MCF 10A (cell line): Measurements from ENCODE around the gene DGCR8. TPM values are rescaled to one million over a fixed set of nuclear protein-coding genes. Genes with fewer than 3 reads are reported as not detected.

Experiments
- BruUV-seq: library from RNA; stranded (reverse); fragments of 400-500 nt; replicated peaks from 2 replicates; lab custom pipeline; 2021; lab: Mats Ljungman, UMichigan
- CTCF ChIA-PET: fragments of 300-600 bp; sonication (Branson Sonifier 250); formaldehyde crosslinking; extraction: SDS; loops from one replicate; lab custom pipeline; 2021; ENCODE audit warnings: antibody characterized with exemption, inconsistent platforms; lab: Yijun Ruan, JAX
- POLR2A ChIA-PET: fragments of 300-600, 350-650 bp; sonication (Branson Sonifier 250); formaldehyde crosslinking; extraction: SDS; loops from one replicate; lab custom pipeline; 2020; ENCODE audit warnings: antibody characterized with exemption, inconsistent platforms; lab: Yijun Ruan, JAX
- DNase-seq: peaks from one replicate; pipeline ENCODE4 v3.0.0-alpha.2; 2018; ENCODE audit not compliant: unreplicated experiment
- H3K27ac Mint-ChIP-seq: one replicate; pipeline ENCODE4 v1.8.0; 2022; ENCODE audit warnings: mild to moderate bottlenecking, low read depth, mixed read lengths; ENCODE audit not compliant: unreplicated experiment
- H3K27me3 Mint-ChIP-seq: one replicate; pipeline ENCODE4 v1.8.0; 2022; ENCODE audit warnings: mixed read lengths; ENCODE audit not compliant: insufficient read depth, unreplicated experiment
- H3K36me3 Mint-ChIP-seq: one replicate; pipeline ENCODE4 v1.8.0; 2022; ENCODE audit warnings: mild to moderate bottlenecking, moderate library complexity, mixed read lengths; ENCODE audit not compliant: insufficient read depth, unreplicated experiment
- H3K4me1 Mint-ChIP-seq: one replicate; pipeline ENCODE4 v1.8.0; 2022; ENCODE audit warnings: mixed read lengths; ENCODE audit not compliant: insufficient read depth, unreplicated experiment
- H3K4me3 Mint-ChIP-seq: one replicate; pipeline ENCODE4 v1.8.0; 2022; ENCODE audit warnings: mild to moderate bottlenecking, moderate library complexity, mixed read lengths; ENCODE audit not compliant: unreplicated experiment
- H3K9me3 Mint-ChIP-seq: one replicate; pipeline ENCODE4 v1.8.0; 2022; ENCODE audit warnings: mixed read lengths; ENCODE audit not compliant: unreplicated experiment
- intact Hi-C: fragments of 100-400 bp; cut with micrococcal nuclease; formaldehyde crosslinking; loops from 2 replicates; pipeline ENCODE4 v1.14.1; 2022
- total RNA-seq: library from RNA; stranded (reverse); gene quantifications from 2 replicates; pipeline ENCODE4 v1.2.3, GENCODE V29; 2022
- TF ChIP-seq, protein P1 (sequence below): fragments of 200-600 bp; IDR thresholded peaks from one replicate; pipeline ENCODE4 v1.8.0; 2022; ENCODE audit warnings: antibody characterized with exemption, mild to moderate bottlenecking; ENCODE audit not compliant: unreplicated experiment

DGCR8 gene
- total RNA-seq, 1 experiment from 2014 or later, result 40.8 TPM

DNA sequence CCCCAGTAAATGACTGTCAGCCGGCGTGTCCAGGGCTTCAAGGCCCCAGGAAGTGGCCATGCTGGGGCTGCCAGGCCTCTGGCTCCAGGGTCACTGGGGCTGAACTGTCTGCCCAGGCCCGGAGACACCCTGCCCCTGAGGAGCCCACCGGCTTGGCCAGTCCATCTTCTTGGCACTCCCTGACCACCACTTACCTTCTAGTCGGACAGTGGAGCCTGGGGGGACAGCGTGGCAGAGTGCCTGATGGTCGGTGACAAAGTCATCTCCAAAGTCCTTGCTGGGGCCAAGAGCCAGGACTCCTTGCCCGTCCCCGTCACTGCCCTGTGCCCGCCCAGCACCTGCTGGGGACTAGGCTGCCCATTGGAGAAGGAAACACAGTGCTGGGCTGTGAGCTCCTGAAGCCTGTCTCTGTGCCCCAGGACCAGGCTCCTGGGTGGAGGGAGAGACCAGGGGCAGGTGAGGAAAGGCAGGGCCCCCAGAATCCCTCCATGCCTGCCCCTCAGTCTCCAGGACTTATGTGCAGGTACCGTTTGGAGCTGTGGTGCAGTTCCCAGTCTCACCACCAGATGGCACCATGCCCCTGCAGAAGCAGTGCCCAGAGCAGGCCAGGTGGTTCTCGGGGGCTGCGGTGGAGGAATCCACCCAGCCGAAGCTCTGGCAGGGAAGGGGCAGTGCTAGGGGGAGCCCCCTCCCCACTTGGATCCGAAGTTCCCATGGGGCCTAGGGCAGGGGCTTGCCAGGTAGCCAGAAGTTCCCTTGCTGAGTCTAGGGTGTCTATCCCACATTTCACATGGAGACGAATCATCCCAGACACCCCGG, 76.8 kb downstream of the DGCR8 start:
- BruUV-seq, result no TSS peak
- intact Hi-C loops, result loop anchor here (1.0 to 2.0 kb wide), 4 partner anchors 82 to 300 kb away; partner anchors contain the start of gene RTN4R
- ChIA-PET POLR2A (no interaction called here), CTCF (interaction anchor here (0.6 to 6.0 kb wide), 19 partner anchors 10 to 367 kb away, joined by 3 to 51 read pairs (median 3); no protein-coding TSS in a partner anchor)
- H3K4me3 Mint-ChIP-seq, result no peak overlapping the region
- H3K9me3 Mint-ChIP-seq, result no peaks in the 10 kb centered on the region
- H3K4me1 Mint-ChIP-seq, result no peaks in the 10 kb centered on the region
- H3K27ac Mint-ChIP-seq, result no peak overlapping the region
- TF ChIP-seq, protein P1, sequence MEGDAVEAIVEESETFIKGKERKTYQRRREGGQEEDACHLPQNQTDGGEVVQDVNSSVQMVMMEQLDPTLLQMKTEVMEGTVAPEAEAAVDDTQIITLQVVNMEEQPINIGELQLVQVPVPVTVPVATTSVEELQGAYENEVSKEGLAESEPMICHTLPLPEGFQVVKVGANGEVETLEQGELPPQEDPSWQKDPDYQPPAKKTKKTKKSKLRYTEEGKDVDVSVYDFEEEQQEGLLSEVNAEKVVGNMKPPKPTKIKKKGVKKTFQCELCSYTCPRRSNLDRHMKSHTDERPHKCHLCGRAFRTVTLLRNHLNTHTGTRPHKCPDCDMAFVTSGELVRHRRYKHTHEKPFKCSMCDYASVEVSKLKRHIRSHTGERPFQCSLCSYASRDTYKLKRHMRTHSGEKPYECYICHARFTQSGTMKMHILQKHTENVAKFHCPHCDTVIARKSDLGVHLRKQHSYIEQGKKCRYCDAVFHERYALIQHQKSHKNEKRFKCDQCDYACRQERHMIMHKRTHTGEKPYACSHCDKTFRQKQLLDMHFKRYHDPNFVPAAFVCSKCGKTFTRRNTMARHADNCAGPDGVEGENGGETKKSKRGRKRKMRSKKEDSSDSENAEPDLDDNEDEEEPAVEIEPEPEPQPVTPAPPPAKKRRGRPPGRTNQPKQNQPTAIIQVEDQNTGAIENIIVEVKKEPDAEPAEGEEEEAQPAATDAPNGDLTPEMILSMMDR, result peak; percentile 99
- DNase-seq, result peak; percentile 66
- no peaks in the 10 kb centered on the region for H3K27me3 Mint-ChIP-seq
- H3K36me3 Mint-ChIP-seq, result no peaks in the 10 kb centered on the region

DNA sequence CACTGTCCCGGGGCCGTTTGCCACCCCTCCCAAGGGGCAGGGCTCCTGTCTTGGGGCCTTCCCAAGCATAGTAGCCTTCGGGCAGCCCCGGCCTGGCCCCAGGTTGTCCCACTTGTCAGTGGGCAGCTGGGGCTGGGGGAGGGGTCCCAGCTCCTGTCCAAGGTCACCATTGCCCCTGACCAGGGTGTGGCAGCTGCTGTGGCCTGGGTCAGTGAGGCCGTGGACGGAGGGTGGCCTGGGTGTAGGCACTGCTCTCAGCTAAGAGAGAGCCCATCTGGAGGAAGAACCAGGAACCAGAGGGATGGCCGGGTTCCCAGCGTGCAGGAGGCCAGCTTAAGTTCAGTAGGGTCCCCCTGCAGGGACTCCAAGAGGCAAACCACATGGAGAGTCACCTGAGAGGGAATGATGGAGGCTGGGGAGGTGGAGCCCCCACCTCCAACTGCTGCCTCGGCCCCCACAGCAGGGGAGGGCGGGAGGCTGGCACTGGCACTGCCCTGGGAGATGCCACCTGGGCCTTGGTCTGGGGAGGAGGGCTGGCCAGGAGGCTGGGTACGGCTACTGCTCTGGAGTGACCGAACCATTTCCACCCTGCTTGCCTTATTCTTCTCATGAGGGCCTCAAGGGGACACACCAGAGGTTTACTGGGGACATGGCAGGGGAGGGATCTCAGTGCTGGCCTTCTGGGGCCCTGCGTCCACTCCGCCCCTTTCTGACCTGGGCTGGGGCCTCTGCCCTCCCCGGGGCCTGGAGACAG, 77.6 kb downstream of the DGCR8 start:
- BruUV-seq, result no TSS peak
- TF ChIP-seq, protein P1, result no peak
- H3K4me3 Mint-ChIP-seq, result no peak overlapping the region
- no peak overlapping the region for H3K27ac Mint-ChIP-seq
- ChIA-PET POLR2A (no interaction called here), CTCF (interaction anchor here (0.6 to 6.0 kb wide), 17 partner anchors 9 to 367 kb away, joined by 3 to 51 read pairs (median 3); no protein-coding TSS in a partner anchor)
- no peaks in the 10 kb centered on the region for H3K9me3 Mint-ChIP-seq
- no peaks in the 10 kb centered on the region for H3K27me3 Mint-ChIP-seq
- intact Hi-C loops, result loop anchor here (1.0 to 2.0 kb wide), 4 partner anchors 81 to 299 kb away; partner anchors contain the start of gene RTN4R
- DNase-seq, result no peak
- no peaks in the 10 kb centered on the region for H3K4me1 Mint-ChIP-seq
- H3K36me3 Mint-ChIP-seq, result no peaks in the 10 kb centered on the region

DNA sequence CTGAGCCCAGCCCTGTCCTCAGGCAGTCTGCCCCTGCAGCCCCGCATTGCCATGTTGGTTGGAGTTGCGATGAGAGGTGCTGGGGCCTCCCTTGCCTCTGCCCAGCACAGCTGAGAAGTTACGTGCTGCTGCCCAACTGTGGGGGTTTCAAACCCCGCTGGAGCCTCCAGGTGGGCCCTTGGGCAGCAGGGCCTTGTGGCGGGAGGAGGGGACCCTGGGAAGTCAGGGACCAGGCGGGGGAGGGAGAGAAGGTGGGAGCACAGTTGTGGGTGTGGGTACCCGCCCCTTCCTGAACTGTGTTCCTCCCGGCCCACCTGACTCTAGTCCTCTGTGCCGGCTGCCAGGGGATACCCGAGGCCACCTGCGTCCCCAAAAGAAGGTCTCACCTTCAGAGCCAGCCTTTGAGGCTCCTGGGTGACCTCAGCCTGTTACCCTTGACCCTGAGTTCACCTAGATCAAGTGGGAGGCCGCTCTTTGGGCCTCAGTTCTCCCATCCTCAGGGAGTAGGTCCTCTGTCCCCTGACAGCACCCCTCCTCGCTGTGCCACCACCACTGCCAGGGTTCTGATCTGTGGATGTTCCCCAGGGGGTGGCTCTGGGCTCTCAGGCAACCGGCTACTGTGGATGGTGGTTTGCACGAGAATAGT, 78.5 kb downstream of the DGCR8 start:
- no TSS peak for BruUV-seq
- Mint-ChIP-seq H3K4me1 (no peaks in the 10 kb centered on the region), H3K9me3 (no peaks in the 10 kb centered on the region), H3K27ac (no peak overlapping the region), H3K4me3 (no peak overlapping the region), H3K36me3 (no peaks in the 10 kb centered on the region), H3K27me3 (no peaks in the 10 kb centered on the region)
- ChIA-PET CTCF (interaction anchor here (1.3 to 6.0 kb wide), 3 partner anchors 126 to 128 kb away, joined by 3 to 51 read pairs (median 8); no protein-coding TSS in a partner anchor), POLR2A (no interaction called here)
- DNase-seq, result no peak
- intact Hi-C loops, result no loop called here
- TF ChIP-seq, protein P1, result no peak
